GM19193 (cell line): Measurements from ENCODE around the gene TAS2R39.

Source experiments
- POLR2A ChIP-seq: IDR thresholded peaks from 4 replicates; pipeline ENCODE4 v1.6.1; 2011; ENCODE audit not compliant: insufficient read depth, insufficient read length; ENCODE audit errors: extremely low read depth

Gene TAS2R39

GRCh38 chr7:143183024-143183423 lies at the start of gene TAS2R39:
Gene TAS2R39 (plus strand): TSS chr7:143183419. CDS start chr7:143183419, 0 bp downstream.
- no peak for TF ChIP-seq POLR2A

GRCh38 chr7:143147070-143147469 lies 36.1 kb upstream of the TAS2R39 start:
- TF ChIP-seq POLR2A: no peak

- TF ChIP-seq POLR2A: no peak
Measured at GRCh38 chr7:143148050-143148449, 35.2 kb upstream of the TAS2R39 start.

GRCh38 chr7:143148651-143149050 lies 34.6 kb upstream of the TAS2R39 start:
- no peak for TF ChIP-seq POLR2A

- TF ChIP-seq POLR2A: no peak
Measured at GRCh38 chr7:143171697-143172096, 11.5 kb upstream of the TAS2R39 start.

- TF ChIP-seq POLR2A: no peak
Measured at GRCh38 chr7:143172354-143172753, 10.9 kb upstream of the TAS2R39 start.

- TF ChIP-seq POLR2A: no peak
Measured at GRCh38 chr7:143176128-143176527, 7.1 kb upstream of the TAS2R39 start.

GRCh38 chr7:143177374-143178119 lies 5.7 kb upstream of the TAS2R39 start:
- TF ChIP-seq POLR2A: no peak

- TF ChIP-seq POLR2A: no peak
Measured at GRCh38 chr7:143181349-143181748, 1.9 kb upstream of the TAS2R39 start.

GRCh38 chr7:143185551-143185950 lies 2.3 kb downstream of the TAS2R39 start:
- no peak for TF ChIP-seq POLR2A

- no peak for TF ChIP-seq POLR2A
Measured at GRCh38 chr7:143188994-143189393, 5.8 kb downstream of the TAS2R39 start.

GRCh38 chr7:143193880-143194279 lies 10.7 kb downstream of the TAS2R39 start:
- no peak for TF ChIP-seq POLR2A

GRCh38 chr7:143199040-143199439 lies 15.8 kb downstream of the TAS2R39 start:
- TF ChIP-seq POLR2A: no peak

- TF ChIP-seq POLR2A: no peak
Measured at GRCh38 chr7:143202161-143202560, 18.9 kb downstream of the TAS2R39 start.

GRCh38 chr7:143203386-143203785 lies 20.2 kb downstream of the TAS2R39 start:
- TF ChIP-seq POLR2A: no peak

GRCh38 chr7:143205560-143206293 lies 22.5 kb downstream of the TAS2R39 start:
- no peak for TF ChIP-seq POLR2A
